Esophagus squamous epithelium (tissue), 4 donors: ENCODE results near the gene SEC14L1.

Source experiments
- POLR2A ChIP-seq, 4 donors: fragments of 450-650 bp; IDR thresholded peaks; one replicate each; pipeline ENCODE4 v1.6.1; 2017; ENCODE audit warnings: antibody characterized with exemption in 4 of 4, mild to moderate bottlenecking in 4 of 4, moderate library complexity in 3 of 4
- TF ChIP-seq, protein P1 (sequence below), 6 experiments: fragments of 450-650 bp in 4 of 6; fragments of 200-600 bp in 2 of 6; sonication (generic) in 2 of 6; IDR thresholded peaks; one replicate each; pipeline ENCODE4 v1.5.1; 2016 to 2019; ENCODE audit warnings: antibody characterized with exemption in 6 of 6, mild to moderate bottlenecking in 4 of 6, moderate library complexity in 4 of 6

DNA sequence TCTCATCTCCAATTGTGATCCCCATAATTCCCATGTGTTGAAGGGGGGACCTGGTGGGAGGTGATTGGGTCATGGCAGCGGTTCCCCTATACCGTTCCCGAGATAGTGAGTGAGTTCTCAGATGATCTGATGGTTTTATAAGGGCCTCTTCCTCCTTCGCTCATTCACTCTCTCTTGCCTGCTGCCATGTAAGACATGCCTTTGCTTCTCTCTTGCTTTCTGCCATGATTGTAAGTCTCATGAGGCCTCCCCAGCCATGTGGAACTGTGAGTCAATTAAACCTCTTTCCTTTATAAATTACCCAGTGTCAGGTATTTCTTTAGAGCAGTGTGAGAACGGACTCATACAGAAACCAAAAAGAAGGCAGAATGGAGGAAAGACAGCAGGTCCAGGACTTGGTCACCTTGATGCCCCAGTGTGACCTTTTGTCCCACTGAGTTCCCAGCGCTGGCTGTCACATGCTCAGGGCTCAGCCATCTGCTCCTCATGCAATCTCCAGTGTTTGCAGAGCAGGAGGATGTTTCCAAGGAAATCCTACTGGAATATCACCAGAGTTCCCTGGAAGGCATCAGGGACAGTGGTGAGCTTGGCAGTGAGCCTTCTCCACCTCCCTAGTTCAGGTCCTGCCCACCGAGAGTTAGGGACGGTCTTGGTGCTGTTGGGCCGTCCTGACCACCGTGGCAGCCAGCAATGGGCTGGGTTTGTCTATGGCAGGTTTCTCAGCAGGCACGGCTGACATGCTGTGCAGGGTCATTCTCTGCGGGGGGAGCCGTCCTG is 96.7 kb downstream of the SEC14L1 start:
- TF ChIP-seq, protein P1, sequence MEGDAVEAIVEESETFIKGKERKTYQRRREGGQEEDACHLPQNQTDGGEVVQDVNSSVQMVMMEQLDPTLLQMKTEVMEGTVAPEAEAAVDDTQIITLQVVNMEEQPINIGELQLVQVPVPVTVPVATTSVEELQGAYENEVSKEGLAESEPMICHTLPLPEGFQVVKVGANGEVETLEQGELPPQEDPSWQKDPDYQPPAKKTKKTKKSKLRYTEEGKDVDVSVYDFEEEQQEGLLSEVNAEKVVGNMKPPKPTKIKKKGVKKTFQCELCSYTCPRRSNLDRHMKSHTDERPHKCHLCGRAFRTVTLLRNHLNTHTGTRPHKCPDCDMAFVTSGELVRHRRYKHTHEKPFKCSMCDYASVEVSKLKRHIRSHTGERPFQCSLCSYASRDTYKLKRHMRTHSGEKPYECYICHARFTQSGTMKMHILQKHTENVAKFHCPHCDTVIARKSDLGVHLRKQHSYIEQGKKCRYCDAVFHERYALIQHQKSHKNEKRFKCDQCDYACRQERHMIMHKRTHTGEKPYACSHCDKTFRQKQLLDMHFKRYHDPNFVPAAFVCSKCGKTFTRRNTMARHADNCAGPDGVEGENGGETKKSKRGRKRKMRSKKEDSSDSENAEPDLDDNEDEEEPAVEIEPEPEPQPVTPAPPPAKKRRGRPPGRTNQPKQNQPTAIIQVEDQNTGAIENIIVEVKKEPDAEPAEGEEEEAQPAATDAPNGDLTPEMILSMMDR (IDR thresholded peaks at IDR 0.05) = no peak
- TF ChIP-seq POLR2A (IDR thresholded peaks at IDR 0.05) = no peak
